MM.1S (cell line): Measurements from ENCODE around the gene TP53.

Experiments used
- EZH2 ChIP-seq: fragments of 300-600 bp; sonication (generic); optimal IDR thresholded peaks from 2 replicates; pipeline ENCODE3; 2017; ENCODE audit warnings: low read depth, mild to moderate bottlenecking, antibody characterized with exemption, low read length, mixed read lengths
- EZH2phosphoT487 ChIP-seq: fragments of 300-600 bp; sonication (generic); IDR thresholded peaks from 2 replicates; pipeline ENCODE4 v1.6.1; 2018; ENCODE audit warnings: antibody characterized with exemption, low read length
- TF ChIP-seq, protein P1 (sequence below): fragments of 300-600 bp; sonication (generic); IDR thresholded peaks from 2 replicates; pipeline ENCODE4 v1.5.1; 2016; ENCODE audit warnings: antibody characterized with exemption, low read length, mixed read lengths

DNA sequence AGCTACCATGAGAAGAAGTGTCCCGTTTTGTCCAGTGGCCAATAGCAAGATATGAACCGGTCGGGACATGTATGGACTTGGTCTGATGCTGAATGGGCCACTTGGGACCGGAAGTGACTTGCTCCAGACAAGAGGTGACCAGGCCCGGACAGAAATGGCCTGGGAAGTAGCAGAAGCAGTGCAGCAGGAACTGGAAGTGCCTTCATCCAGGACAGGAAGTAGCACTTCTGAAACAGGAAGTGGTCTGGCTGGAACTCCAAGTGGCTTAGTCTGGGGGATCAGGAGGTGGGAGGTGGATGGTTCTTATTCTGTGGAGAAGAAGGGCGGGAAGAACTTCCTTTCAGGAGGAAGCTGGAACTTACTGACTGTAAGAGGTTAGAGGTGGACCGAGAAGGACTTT lies 23.0 kb upstream of the TP53 start:
- TF ChIP-seq, protein P1, sequence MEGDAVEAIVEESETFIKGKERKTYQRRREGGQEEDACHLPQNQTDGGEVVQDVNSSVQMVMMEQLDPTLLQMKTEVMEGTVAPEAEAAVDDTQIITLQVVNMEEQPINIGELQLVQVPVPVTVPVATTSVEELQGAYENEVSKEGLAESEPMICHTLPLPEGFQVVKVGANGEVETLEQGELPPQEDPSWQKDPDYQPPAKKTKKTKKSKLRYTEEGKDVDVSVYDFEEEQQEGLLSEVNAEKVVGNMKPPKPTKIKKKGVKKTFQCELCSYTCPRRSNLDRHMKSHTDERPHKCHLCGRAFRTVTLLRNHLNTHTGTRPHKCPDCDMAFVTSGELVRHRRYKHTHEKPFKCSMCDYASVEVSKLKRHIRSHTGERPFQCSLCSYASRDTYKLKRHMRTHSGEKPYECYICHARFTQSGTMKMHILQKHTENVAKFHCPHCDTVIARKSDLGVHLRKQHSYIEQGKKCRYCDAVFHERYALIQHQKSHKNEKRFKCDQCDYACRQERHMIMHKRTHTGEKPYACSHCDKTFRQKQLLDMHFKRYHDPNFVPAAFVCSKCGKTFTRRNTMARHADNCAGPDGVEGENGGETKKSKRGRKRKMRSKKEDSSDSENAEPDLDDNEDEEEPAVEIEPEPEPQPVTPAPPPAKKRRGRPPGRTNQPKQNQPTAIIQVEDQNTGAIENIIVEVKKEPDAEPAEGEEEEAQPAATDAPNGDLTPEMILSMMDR, result no peak
- TF ChIP-seq EZH2phosphoT487 (no peak), EZH2 (no peak)
